Mammary epithelial cell (primary cell): ENCODE measurements around the gene MYRF.

ENCODE experiments used
- CTCF ChIP-seq, 2 donors: IDR thresholded peaks in 1 of 2; conservative IDR thresholded peaks in 1 of 2; 2 replicates each; pipeline ENCODE4 v1.5.1; 2011 to 2012; ENCODE audit warnings: inconsistent platforms in 2 of 2, low read length in 2 of 2, mild to moderate bottlenecking in 2 of 2, control low read depth in 1 of 2, low read depth in 1 of 2; ENCODE audit not compliant: insufficient read depth in 1 of 2; ENCODE audit errors: extremely low read depth in 1 of 2
- EZH2 ChIP-seq: IDR thresholded peaks from 2 replicates; pipeline ENCODE4 v1.6.1; 2012; ENCODE audit warnings: low read length, inconsistent platforms, borderline replicate concordance

GRCh38 chr11:61782299-61782698 lies 29.9 kb downstream of the MYRF start:
- TF ChIP-seq CTCF (conservative IDR thresholded peaks at IDR 0.05 in 1 of 2, IDR thresholded peaks at IDR 0.05 in 1 of 2; ENCODE audit: extremely low read depth in 1 of 2, insufficient read depth in 1 of 2, low read depth in 1 of 2, low read length in 2 of 2) (no peak), EZH2 (no peak)
